NCI-H2196 treated with DMSO at 0.1 percent for 48 hours (cell line): ENCODE measurements around the gene PROM1.

Source experiments
- DNase-seq: peaks from one replicate; lab custom pipeline; 2025; ENCODE audit not compliant: unreplicated experiment; lab: John Stamatoyannopoulos, UW

PROM1 gene

GRCh38 chr4:16029262-16029661, 54.6 kb downstream of the PROM1 start:
- DNase-seq = no peak

- no peak for DNase-seq
These were observed 56.2 kb downstream of the PROM1 start for GRCh38 chr4:16027626-16028025.

GRCh38 chr4:16027114-16027513, 56.7 kb downstream of the PROM1 start:
- DNase-seq = no peak

GRCh38 chr4:16026160-16026761, 57.6 kb downstream of the PROM1 start:
- DNase-seq = peak; percentile 20

- DNase-seq = no peak
These were observed 58.6 kb downstream of the PROM1 start for GRCh38 chr4:16025268-16025667.

GRCh38 chr4:16023776-16024408, 59.9 kb downstream of the PROM1 start:
- DNase-seq = no peak

GRCh38 chr4:16021804-16022560, 61.8 kb downstream of the PROM1 start:
- DNase-seq = no peak

GRCh38 chr4:16019649-16020048, 64.2 kb downstream of the PROM1 start:
- no peak for DNase-seq

- DNase-seq = no peak
These were observed 65.0 kb downstream of the PROM1 start for GRCh38 chr4:16018841-16019240.

GRCh38 chr4:16018061-16018676, 65.7 kb downstream of the PROM1 start:
- no peak for DNase-seq

- no peak for DNase-seq
These were observed 67.3 kb downstream of the PROM1 start for GRCh38 chr4:16016536-16016935.

- DNase-seq = no peak
These were observed 72.7 kb downstream of the PROM1 start for GRCh38 chr4:16011173-16011572.

- no peak for DNase-seq
These were observed 74.7 kb downstream of the PROM1 start for GRCh38 chr4:16009153-16009552.

- no peak for DNase-seq
These were observed 76.2 kb downstream of the PROM1 start for GRCh38 chr4:16007471-16008095.

GRCh38 chr4:16006771-16007446, 76.9 kb downstream of the PROM1 start:
- DNase-seq = no peak

GRCh38 chr4:16005676-16006075, 78.1 kb downstream of the PROM1 start:
- DNase-seq = no peak

GRCh38 chr4:16001484-16001858, 82.4 kb downstream of the PROM1 start:
- DNase-seq = peak; percentile 62

GRCh38 chr4:16000708-16001483, 82.9 kb downstream of the PROM1 start:
- DNase-seq = no peak

- no peak for DNase-seq
These were observed 87.0 kb downstream of the PROM1 start for GRCh38 chr4:15996773-15997172.

GRCh38 chr4:15995826-15996225, 88.0 kb downstream of the PROM1 start:
- no peak for DNase-seq
